PC-9 (cell line): Measurements from ENCODE around the gene UTS2R. TPM values are rescaled to one million over a fixed set of nuclear protein-coding genes. Genes with fewer than 3 reads are reported as not detected.
"Not testable (repeated sequence)": the region's sequence is repeated elsewhere in the genome, so short reads cannot be mapped to it uniquely, and the experiment has no call there.

Experiments
- BruUV-seq: library from RNA; stranded (reverse); fragments of 400-500 nt; replicated peaks from 2 replicates; lab custom pipeline; 2021; lab: Mats Ljungman, UMichigan
- CTCF ChIA-PET: fragments of 300-600 bp; sonication (Branson Sonifier 250); formaldehyde crosslinking; loops from one replicate; lab custom pipeline; 2022; ENCODE audit warnings: antibody characterized with exemption; lab: Charles Lee
- POLR2A ChIA-PET: fragments of 300-600 bp; sonication (Branson Sonifier 250); formaldehyde crosslinking; loops from one replicate; lab custom pipeline; 2022; ENCODE audit warnings: antibody characterized with exemption; ENCODE audit not compliant: unreplicated experiment; lab: Charles Lee
- DNase-seq, 2 experiments: peaks; one replicate each; pipeline versions ENCODE4 v3.0.0 to v3.0.0-alpha.2; 2015 to 2022; ENCODE audit warnings: mixed read lengths in 1 of 2
- H2AFZ ChIP-seq: fragments of 200-600 bp; sonication (generic); 2 replicates; pipeline ENCODE4 v1.8.1; 2017; ENCODE audit warnings: antibody characterized with exemption
- H3F3A ChIP-seq: fragments of 200-600 bp; sonication (generic); 2 replicates; pipeline ENCODE4 v1.8.1; 2017; ENCODE audit warnings: antibody characterized with exemption, mild to moderate bottlenecking, low read depth; ENCODE audit not compliant: insufficient read depth
- H3K27ac ChIP-seq: fragments of 200-600 bp; sonication (generic); 2 replicates; pipeline ENCODE4 v1.6.1; 2016; ENCODE audit warnings: mixed run types
- H3K27me3 ChIP-seq: fragments of 200-600 bp; sonication (generic); 2 replicates; pipeline ENCODE4 v1.6.1; 2016; ENCODE audit warnings: low read depth, mixed run types; ENCODE audit not compliant: insufficient read depth
- H3K36me3 ChIP-seq: fragments of 200-600 bp; sonication (generic); 2 replicates; pipeline ENCODE4 v1.6.1; 2016; ENCODE audit warnings: low read depth, mixed run types
- H3K4me1 ChIP-seq: fragments of 200-600 bp; sonication (generic); replicated peaks from 2 replicates; pipeline ENCODE4 v1.6.1; 2016; ENCODE audit warnings: mixed run types; ENCODE audit not compliant: insufficient read depth
- H3K4me2 ChIP-seq: fragments of 200-600 bp; sonication (generic); 2 replicates; pipeline ENCODE4 v1.6.1; 2017; ENCODE audit warnings: mixed run types
- H3K4me3 ChIP-seq: fragments of 200-600 bp; sonication (generic); 2 replicates; pipeline ENCODE4 v1.6.1; 2016; ENCODE audit warnings: mixed run types
- H3K79me2 ChIP-seq: fragments of 200-600 bp; sonication (generic); 2 replicates; pipeline ENCODE4 v1.6.1; 2017; ENCODE audit warnings: low read depth, mixed run types
- H3K9me2 ChIP-seq: fragments of 200-600 bp; sonication (generic); 2 replicates; pipeline ENCODE4 v1.8.1; 2017; ENCODE audit warnings: mild to moderate bottlenecking; ENCODE audit not compliant: insufficient read depth
- H3K9me3 ChIP-seq: fragments of 200-600 bp; sonication (generic); 2 replicates; pipeline ENCODE4 v1.8.1; 2016; ENCODE audit warnings: low read depth; ENCODE audit not compliant: insufficient read depth
- H4K20me1 ChIP-seq: fragments of 200-600 bp; sonication (generic); 2 replicates; pipeline ENCODE4 v1.8.1; 2017; ENCODE audit not compliant: insufficient read depth
- CTCF ChIP-seq: fragments of 200-600 bp; sonication (generic); conservative IDR thresholded peaks from 2 replicates; pipeline ENCODE4 v1.6.1; 2017; ENCODE audit warnings: mixed run types, antibody characterized with exemption, mild to moderate bottlenecking, moderate library complexity
- EZH2 ChIP-seq: fragments of 200-600 bp; sonication (generic); IDR thresholded peaks from 2 replicates; pipeline ENCODE4 v1.8.0; 2017; ENCODE audit warnings: antibody characterized with exemption, low read depth
- intact Hi-C: fragments of 100-400 bp; cut with micrococcal nuclease; formaldehyde crosslinking; loops from one replicate; pipeline ENCODE4 v1.10.0; 2022; ENCODE audit not compliant: unreplicated experiment
- total RNA-seq: library from RNA; stranded (reverse); gene quantifications from 2 replicates; pipeline ENCODE4 v1.2.3, GENCODE V29; 2021

UTS2R gene
- total RNA-seq, 1 experiment from 2014 or later: not detected

- no peak for DNase-seq
Measured at GRCh38 chr17:82374626-82375331, 3.2 kb downstream of the UTS2R start.

GRCh38 chr17:82375359-82376041 is 3.9 kb downstream of the UTS2R start:
- Histone ChIP-seq H3K36me3 (no peaks in the 10 kb centered on the region), H3K79me2 (no peaks in the 10 kb centered on the region), H3K4me2 (no peak overlapping the region), H3K4me1 (no peaks in the 10 kb centered on the region), H2AFZ (no peak overlapping the region), H3F3A (no peaks in the 10 kb centered on the region), H3K27me3 (peaks cover 3% of the 10 kb centered on the region; the same call in 1 of the 2 replicates), H4K20me1 (no peaks in the 10 kb centered on the region), H3K27ac (no peak overlapping the region), H3K9me3 (no peaks in the 10 kb centered on the region), H3K4me3 (no peak overlapping the region), H3K9me2 (no peaks in the 10 kb centered on the region)
- intact Hi-C loops: no loop called here
- no peak for DNase-seq
- ChIA-PET CTCF (no interaction called here), POLR2A (interaction anchor here (0.6 kb wide), 1 partner anchor 9 kb away, joined by 6 read pairs; no protein-coding TSS in a partner anchor)
- no TSS peak for BruUV-seq
- no peak for TF ChIP-seq EZH2

More at GRCh38 chr17:82374626-82375331, 3.2 kb downstream of the UTS2R start:
- no peak for TF ChIP-seq EZH2
- no peak for TF ChIP-seq CTCF
- H3K4me2 ChIP-seq: no peak overlapping the region
- H3K27me3 ChIP-seq: peaks cover 3% of the 10 kb centered on the region; the same call in 1 of the 2 replicates
- H3K79me2 ChIP-seq: no peaks in the 10 kb centered on the region
- no peaks in the 10 kb centered on the region for H3K4me1 ChIP-seq
- no peaks in the 10 kb centered on the region for H3K36me3 ChIP-seq
- intact Hi-C loops: no loop called here
- no peaks in the 10 kb centered on the region for H3F3A ChIP-seq
- ChIA-PET CTCF (no interaction called here), POLR2A (no interaction called here)
- no peak overlapping the region for H3K4me3 ChIP-seq
- no peaks in the 10 kb centered on the region for H3K9me3 ChIP-seq
- H3K27ac ChIP-seq: no peak overlapping the region
- H3K9me2 ChIP-seq: no peaks in the 10 kb centered on the region
- H4K20me1 ChIP-seq: no peaks in the 10 kb centered on the region
- no TSS peak for BruUV-seq
- H2AFZ ChIP-seq: no peak overlapping the region

GRCh38 chr17:82376042-82376730 is 4.6 kb downstream of the UTS2R start:
- no peak overlapping the region for H3K4me2 ChIP-seq
- TF ChIP-seq CTCF: no peak
- TF ChIP-seq EZH2: no peak
- no peak overlapping the region for H2AFZ ChIP-seq
- DNase-seq: no peak
- BruUV-seq: no TSS peak
- intact Hi-C loops: no loop called here
- no peaks in the 10 kb centered on the region for H3K9me2 ChIP-seq
- no peak overlapping the region for H3K27ac ChIP-seq
- H3K4me1 ChIP-seq: no peaks in the 10 kb centered on the region
- CTCF ChIA-PET: no interaction called here
- peaks cover 3% of the 10 kb centered on the region; the same call in 1 of the 2 replicates for H3K27me3 ChIP-seq
- no peaks in the 10 kb centered on the region for H3K36me3 ChIP-seq
- no peak overlapping the region for H3K4me3 ChIP-seq
- no peaks in the 10 kb centered on the region for H3K79me2 ChIP-seq
- H3K9me3 ChIP-seq: no peaks in the 10 kb centered on the region
- POLR2A ChIA-PET: interaction anchor here (0.6 kb wide), 1 partner anchor 8 kb away, joined by 6 read pairs; no protein-coding TSS in a partner anchor
- H3F3A ChIP-seq: no peaks in the 10 kb centered on the region
- H4K20me1 ChIP-seq: no peaks in the 10 kb centered on the region

GRCh38 chr17:82377294-82377693 is 5.7 kb downstream of the UTS2R start:
- intact Hi-C loops, H3K27me3 ChIP-seq, H3F3A ChIP-seq, H3K36me3 ChIP-seq, H3K9me2 ChIP-seq, BruUV-seq, H3K27ac ChIP-seq, H3K9me3 ChIP-seq, H3K4me1 ChIP-seq, DNase-seq, POLR2A ChIA-PET, H2AFZ ChIP-seq, H3K4me3 ChIP-seq, H3K79me2 ChIP-seq, CTCF ChIA-PET, H4K20me1 ChIP-seq, H3K4me2 ChIP-seq: not testable (repeated sequence)
